HepG2 (cell line): ENCODE data around the gene TAF3. TPM values are rescaled to one million over a fixed set of nuclear protein-coding genes. Genes with fewer than 3 reads are reported as not detected.
A peak's percentile ranks its signal among the peaks of the same experiment; 100 is the strongest.

ENCODE experiments used
- ATAC-seq: fragments of 200-7000 bp; cut with Tn5 transposase; 3 replicates; pipeline ENCODE4 v1.9.1; 2020; ENCODE audit warnings: mild to moderate bottlenecking, moderate library complexity
- BruUV-seq: library from RNA; stranded (reverse); fragments of 400-500 nt; replicated peaks from 2 replicates; lab custom pipeline; 2021; lab: Mats Ljungman, UMichigan
- CTCF ChIA-PET: fragments of 300-600 bp; formaldehyde crosslinking; extraction: SDS; loops from one replicate; lab custom pipeline; 2021; ENCODE audit warnings: low total read pairs, inconsistent platforms, low intra/inter-chr PET ratio; lab: Yijun Ruan, JAX
- POLR2A ChIA-PET: fragments of 350-600 bp; sonication (Branson Sonifier 250); formaldehyde crosslinking; loops from one replicate; lab custom pipeline; 2020; ENCODE audit warnings: antibody characterized with exemption, inconsistent platforms; lab: Yijun Ruan, JAX
- DNase-seq: peaks from one replicate; pipeline ENCODE4 v3.0.0-alpha.2; 2015; ENCODE audit warnings: low spot score
- FAIRE-seq: peaks from 3 replicates; lab custom pipeline; 2011; peaks lifted over from hg19 to GRCh38; lab: Jason Lieb, UNC
- H2AFZ ChIP-seq: one replicate; pipeline ENCODE4 v1.6.1; 2011; ENCODE audit warnings: low read length, inconsistent platforms
- H3K27ac ChIP-seq: fragments of 300-600 bp; 3 replicates; pipeline ENCODE4 v1.8.0; 2011; ENCODE audit warnings: mixed run types, mild to moderate bottlenecking, mixed read lengths, low read length, inconsistent platforms; ENCODE audit not compliant: insufficient read depth; ENCODE audit errors: extremely low read length
- H3K27me3 ChIP-seq, 2 experiments: fragments of 200-600 bp in 1 of 2; 2 replicates in 1 of 2; 3 replicates in 1 of 2; pipeline versions ENCODE4 v1.6.0 to v1.8.0; 2011; ENCODE audit warnings: low read length in 2 of 2, mild to moderate bottlenecking in 2 of 2, moderate library complexity in 2 of 2, inconsistent platforms in 1 of 2; ENCODE audit not compliant: insufficient read depth in 2 of 2, control insufficient read depth in 1 of 2
- H3K36me3 ChIP-seq, 2 experiments: fragments of 200-600 bp in 1 of 2; replicated peaks in 1 of 2; 2 replicates in 1 of 2; 3 replicates in 1 of 2; pipeline versions ENCODE4 v1.5.1 to v1.8.0; 2011; ENCODE audit warnings: low read length in 2 of 2, inconsistent platforms in 1 of 2; ENCODE audit not compliant: insufficient read depth in 2 of 2, control insufficient read depth in 1 of 2
- H3K4me1 ChIP-seq: 2 replicates; pipeline ENCODE4 v1.5.1; 2012; ENCODE audit warnings: low read length, inconsistent platforms; ENCODE audit not compliant: insufficient read depth
- H3K4me2 ChIP-seq: 2 replicates; pipeline ENCODE4 v1.6.0; 2011; ENCODE audit warnings: low read depth, low read length, inconsistent platforms
- H3K4me3 ChIP-seq, 3 experiments: fragments of 200-600 bp in 1 of 3; sonication (generic), shearing (Covaris generic) in 1 of 3; replicated peaks in 1 of 3; 2 replicates each; pipeline ENCODE4 v1.5.1; 2011 to 2016; ENCODE audit warnings: low read length in 3 of 3, inconsistent platforms in 2 of 3, low read depth in 2 of 3, mild to moderate bottlenecking in 2 of 3, control low read depth in 1 of 3, mixed read lengths in 1 of 3; ENCODE audit not compliant: insufficient read depth in 1 of 3
- H3K79me2 ChIP-seq: one replicate; pipeline ENCODE4 v1.6.1; 2011; ENCODE audit warnings: low read length, inconsistent platforms; ENCODE audit not compliant: insufficient read depth
- H3K9ac ChIP-seq: 2 replicates; pipeline ENCODE4 v1.6.0; 2011; ENCODE audit warnings: mild to moderate bottlenecking, low read depth, low read length, inconsistent platforms; ENCODE audit not compliant: insufficient read depth
- H3K9me3 ChIP-seq: 2 replicates; pipeline ENCODE4 v1.5.1; 2012; ENCODE audit warnings: mild to moderate bottlenecking, low read length
- H4K20me1 ChIP-seq: 2 replicates; pipeline ENCODE4 v1.6.0; 2011; ENCODE audit warnings: inconsistent platforms, mild to moderate bottlenecking, low read length, moderate library complexity; ENCODE audit not compliant: insufficient read depth
- FOSL2 ChIP-seq: sonication (generic); formaldehyde crosslinking; IDR thresholded peaks from 2 replicates; pipeline ENCODE4 v1.4.0; 2020; ENCODE audit warnings: missing genetic modification reagents
- JDP2 ChIP-seq: sonication (generic); formaldehyde crosslinking; IDR thresholded peaks from 2 replicates; pipeline ENCODE4 v1.8.1; 2022; ENCODE audit warnings: missing genetic modification reagents, borderline replicate concordance
- SRSF9 ChIP-seq: fragments of 200-400 bp; formaldehyde crosslinking; IDR thresholded peaks from 2 replicates; pipeline ENCODE4 v1.6.1; 2018; ENCODE audit warnings: borderline replicate concordance, mild to moderate bottlenecking, low read depth, low read length; ENCODE audit not compliant: insufficient read depth, poor library complexity, severe bottlenecking
- WGBS: methylation state at CpG from one replicate; pipeline ENCODE4 v1.1.6; 2017; ENCODE audit warnings: low lambda C conversion rate; 5-methylcytosine and 5-hydroxymethylcytosine counted together
- in situ Hi-C: cut with HindIII; loops from 2 replicates; pipeline ENCODE4 v1.10.0; 2017; ENCODE audit warnings: low pct_unique_long_range_greater_than_20kb; ENCODE audit not compliant: extremely low pct_ligation_motif_present
- intact Hi-C: fragments of 100-400 bp; cut with micrococcal nuclease; formaldehyde crosslinking; loops from one replicate; pipeline ENCODE4 v1.10.0; 2022; ENCODE audit not compliant: unreplicated experiment
- polyA plus RNA-seq, 8 experiments: library from polyadenylated mRNA; depleted of rRNA in 3 of 8; stranded (reverse) in 7 of 8; unstranded in 1 of 8; fragments of >200 nt; fragmentation: Illumina TruSeq in 4 of 8; extraction: Trizol in 4 of 8; gene quantifications; 2 replicates each; pipeline versions ENCODE4 v1.2.1 to v1.2.3, GENCODE V29; 2011 to 2016; ENCODE audit warnings: low read depth in 4 of 8, missing spikeins in 1 of 8, mixed read lengths in 1 of 8; ENCODE audit not compliant: insufficient read depth in 1 of 8
- total RNA-seq, 5 experiments: library from RNA; depleted of rRNA; stranded (reverse); fragments of >200 nt; fragmentation: Illumina TruSeq; extraction: Trizol; gene quantifications; 2 replicates each; pipeline ENCODE4 v1.2.3, GENCODE V29; 2016; ENCODE audit warnings: low read depth in 1 of 5
- TF ChIP-seq, protein P1 (sequence below): IDR thresholded peaks from 2 replicates; pipeline ENCODE4 v1.6.1; 2016; ENCODE audit warnings: low read depth
- TF ChIP-seq, protein P2 (sequence below): sonication (generic); formaldehyde crosslinking; IDR thresholded peaks from 2 replicates; pipeline ENCODE4 v1.4.0; 2020; ENCODE audit warnings: missing genetic modification reagents

Gene TAF3
- total and polyA plus RNA-seq, 2 of the 13 experiments (the other 11 are each of a cell fraction or from before 2014, with no cell fraction given) = 1.7 to 2.9 TPM

DNA sequence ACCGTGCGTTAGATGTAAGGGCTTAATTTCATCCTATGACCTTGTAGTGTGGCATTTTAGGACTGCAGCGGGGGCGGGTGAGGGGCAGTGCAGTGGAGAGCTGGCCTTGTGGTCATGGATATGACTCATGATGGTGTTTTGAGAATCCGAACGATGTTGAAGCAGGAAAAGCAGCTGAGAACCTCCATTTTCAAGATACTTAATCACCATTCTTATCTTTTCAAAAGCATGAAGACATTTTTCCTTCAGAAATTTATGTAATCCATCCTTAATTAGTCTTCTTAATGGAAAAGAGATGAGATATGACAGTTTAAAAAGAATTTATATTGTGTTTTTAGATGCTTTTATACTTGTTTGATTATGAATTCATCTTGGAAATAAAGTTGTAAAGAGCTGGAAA, 20.7 kb upstream of the TAF3 start:
- Histone ChIP-seq H3K27me3 (no peaks in the 10 kb centered on the region), H4K20me1 (peaks cover 23% of the 10 kb centered on the region), H3K4me2 (no peak overlapping the region), H3K4me3 (no peak overlapping the region), H3K4me1 (peaks cover 43% of the 10 kb centered on the region), H3K9me3 (no peaks in the 10 kb centered on the region), H3K79me2 (peaks cover 46% of the 10 kb centered on the region), H3K9ac (no peak overlapping the region), H3K36me3 (peaks cover 14 to 52% of the 10 kb centered on the region in 2 experiments), H2AFZ (no peak overlapping the region), H3K27ac (no peak overlapping the region)
- ATAC-seq = no peak
- DNase-seq = no peak
- FAIRE-seq = no peak
- TF ChIP-seq, protein P1, sequence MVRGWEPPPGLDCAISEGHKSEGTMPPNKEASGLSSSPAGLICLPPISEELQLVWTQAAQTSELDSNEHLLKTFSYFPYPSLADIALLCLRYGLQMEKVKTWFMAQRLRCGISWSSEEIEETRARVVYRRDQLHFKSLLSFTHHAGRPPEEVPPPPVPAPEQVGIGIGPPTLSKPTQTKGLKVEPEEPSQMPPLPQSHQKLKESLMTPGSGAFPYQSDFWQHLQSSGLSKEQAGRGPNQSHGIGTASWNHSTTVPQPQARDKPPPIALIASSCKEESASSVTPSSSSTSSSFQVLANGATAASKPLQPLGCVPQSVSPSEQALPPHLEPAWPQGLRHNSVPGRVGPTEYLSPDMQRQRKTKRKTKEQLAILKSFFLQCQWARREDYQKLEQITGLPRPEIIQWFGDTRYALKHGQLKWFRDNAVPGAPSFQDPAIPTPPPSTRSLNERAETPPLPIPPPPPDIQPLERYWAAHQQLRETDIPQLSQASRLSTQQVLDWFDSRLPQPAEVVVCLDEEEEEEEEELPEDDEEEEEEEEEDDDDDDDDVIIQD (CRISPR knock-in tag) = 0 out of 2 replicates have a peak, but pooled peaks have one; percentile 41
- no peak for TF ChIP-seq JDP2 (CRISPR knock-in tag)
- peak; percentile 76 for TF ChIP-seq FOSL2 (CRISPR knock-in tag)
- TF ChIP-seq, protein P2, sequence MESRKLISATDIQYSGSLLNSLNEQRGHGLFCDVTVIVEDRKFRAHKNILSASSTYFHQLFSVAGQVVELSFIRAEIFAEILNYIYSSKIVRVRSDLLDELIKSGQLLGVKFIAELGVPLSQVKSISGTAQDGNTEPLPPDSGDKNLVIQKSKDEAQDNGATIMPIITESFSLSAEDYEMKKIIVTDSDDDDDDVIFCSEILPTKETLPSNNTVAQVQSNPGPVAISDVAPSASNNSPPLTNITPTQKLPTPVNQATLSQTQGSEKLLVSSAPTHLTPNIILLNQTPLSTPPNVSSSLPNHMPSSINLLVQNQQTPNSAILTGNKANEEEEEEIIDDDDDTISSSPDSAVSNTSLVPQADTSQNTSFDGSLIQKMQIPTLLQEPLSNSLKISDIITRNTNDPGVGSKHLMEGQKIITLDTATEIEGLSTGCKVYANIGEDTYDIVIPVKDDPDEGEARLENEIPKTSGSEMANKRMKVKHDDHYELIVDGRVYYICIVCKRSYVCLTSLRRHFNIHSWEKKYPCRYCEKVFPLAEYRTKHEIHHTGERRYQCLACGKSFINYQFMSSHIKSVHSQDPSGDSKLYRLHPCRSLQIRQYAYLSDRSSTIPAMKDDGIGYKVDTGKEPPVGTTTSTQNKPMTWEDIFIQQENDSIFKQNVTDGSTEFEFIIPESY (CRISPR knock-in tag) = peak; percentile 50; the same call in 1 of the 2 replicates
- no peak for TF ChIP-seq SRSF9
- ChIA-PET CTCF (no interaction called here), POLR2A (interaction anchor here (0.8 to 3.3 kb wide), 2 partner anchors 9 to 20 kb away, joined by 3 to 12 read pairs; partner anchors contain the start of genes ATP5F1C, KIN and TAF3)
- in situ Hi-C loops = no loop called here
- intact Hi-C loops = loop anchor here (10.0 kb wide), 1 partner anchor 93 kb away; the partner anchor contains the start of gene ITIH2
- WGBS = 83% methylated on average over 6 of the region's 6 CpGs
- no TSS peak for BruUV-seq
